Measurements from ENCODE around the gene DGCR2. TPM values are rescaled to one million over a fixed set of nuclear protein-coding genes. Genes with fewer than 3 reads are reported as not detected.
A peak's percentile ranks its signal among the peaks of the same experiment; 100 is the strongest.
"Not testable (repeated sequence)": the region's sequence is repeated elsewhere in the genome, so short reads cannot be mapped to it uniquely, and the experiment has no call there.

The DGCR2 gene
- total RNA-seq, 1 experiment from 2014 or later, result 29.3 TPM

DNA sequence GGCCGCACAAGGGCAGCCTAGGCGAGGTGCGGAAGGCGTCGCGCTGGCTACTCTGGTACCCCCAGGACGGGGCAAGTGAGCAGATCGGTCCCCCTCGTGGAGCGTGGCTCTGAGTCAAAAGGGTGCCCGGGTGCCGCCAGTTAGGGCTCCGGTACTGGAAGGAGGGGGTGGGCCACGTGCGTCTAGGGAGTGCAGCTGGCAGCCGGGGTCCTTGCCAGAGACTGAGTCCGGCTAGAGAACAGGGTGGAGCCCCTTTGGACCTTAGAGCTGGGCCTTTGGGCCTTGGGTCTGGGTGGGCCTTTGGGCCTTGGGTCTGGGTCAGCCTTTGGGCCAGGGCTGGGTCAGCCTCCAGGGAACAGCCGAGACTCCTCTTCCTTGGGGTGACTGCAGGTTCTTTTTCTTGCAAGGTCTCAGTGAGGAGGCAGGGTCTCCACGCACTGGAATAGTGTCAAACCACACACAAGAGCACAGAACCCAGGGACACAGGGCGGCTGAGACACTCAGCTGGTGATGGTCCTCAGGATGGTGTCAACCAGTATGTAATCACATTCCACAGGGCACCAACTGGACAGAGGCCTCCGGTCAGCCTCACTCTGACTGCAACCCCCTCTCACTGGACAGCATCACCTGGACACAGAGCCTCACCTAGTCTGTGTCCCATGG, 91.9 kb downstream of the DGCR2 start:
- not testable (repeated sequence) for DNase-seq; H3K36me3 ChIP-seq; H3K4me3 ChIP-seq; H3K9me3 ChIP-seq (replicated peaks); H3K27ac ChIP-seq; H3K27me3 ChIP-seq; H3K4me1 ChIP-seq

DNA sequence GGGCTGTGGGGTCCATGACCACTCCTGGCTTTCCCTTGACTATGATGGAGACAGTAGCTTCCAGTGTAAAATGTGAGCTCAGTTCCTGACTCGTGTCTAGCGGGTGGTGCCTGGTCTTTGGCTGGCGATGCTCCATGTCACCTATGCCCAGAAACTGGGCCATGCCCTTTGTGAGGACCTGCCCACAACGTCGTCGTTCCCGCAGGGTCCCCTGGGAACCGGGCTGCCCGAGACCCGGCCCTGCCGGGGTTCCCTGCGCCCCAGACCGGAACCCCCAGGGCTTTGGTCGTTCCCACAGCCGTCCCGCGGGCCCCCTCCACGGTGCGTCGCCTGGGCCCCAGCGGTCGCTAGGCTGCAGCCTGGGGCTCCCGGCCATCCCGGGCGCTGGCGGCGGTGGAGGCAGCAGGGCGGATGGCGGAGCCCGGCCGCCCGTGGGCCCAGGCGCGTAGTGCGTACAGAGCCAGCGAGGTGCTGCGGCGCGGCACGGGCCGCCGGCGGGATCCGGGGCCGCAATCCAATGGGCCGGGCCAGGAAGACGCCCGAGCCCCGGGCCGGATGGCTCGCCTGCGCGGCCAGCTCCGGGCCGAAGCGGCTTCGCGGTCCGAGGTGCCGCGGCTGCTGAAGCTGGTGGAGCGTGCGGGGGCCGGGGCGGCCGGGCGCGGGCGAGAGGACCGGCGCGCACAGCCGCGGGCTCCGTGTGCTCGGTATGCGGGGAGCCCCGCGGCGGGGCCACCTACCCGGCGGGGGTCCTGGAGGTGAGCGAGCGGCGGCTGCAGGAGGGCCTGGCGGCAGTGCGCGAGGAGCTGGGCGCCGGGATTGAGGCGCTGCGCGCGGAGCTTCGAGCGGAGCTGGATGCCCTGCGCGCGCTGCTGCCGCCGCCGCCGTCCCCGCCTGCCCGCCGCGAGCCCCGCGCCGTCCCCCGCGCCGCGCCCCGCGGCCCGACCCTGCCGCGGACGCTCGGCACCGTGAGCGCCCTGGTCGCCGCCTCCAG, 92.8 kb downstream of the DGCR2 start:
- H3K9me3 ChIP-seq (replicated peaks); H3K4me3 ChIP-seq; DNase-seq; H3K27ac ChIP-seq; H3K36me3 ChIP-seq; H3K4me1 ChIP-seq; H3K27me3 ChIP-seq: not testable (repeated sequence)

DNA sequence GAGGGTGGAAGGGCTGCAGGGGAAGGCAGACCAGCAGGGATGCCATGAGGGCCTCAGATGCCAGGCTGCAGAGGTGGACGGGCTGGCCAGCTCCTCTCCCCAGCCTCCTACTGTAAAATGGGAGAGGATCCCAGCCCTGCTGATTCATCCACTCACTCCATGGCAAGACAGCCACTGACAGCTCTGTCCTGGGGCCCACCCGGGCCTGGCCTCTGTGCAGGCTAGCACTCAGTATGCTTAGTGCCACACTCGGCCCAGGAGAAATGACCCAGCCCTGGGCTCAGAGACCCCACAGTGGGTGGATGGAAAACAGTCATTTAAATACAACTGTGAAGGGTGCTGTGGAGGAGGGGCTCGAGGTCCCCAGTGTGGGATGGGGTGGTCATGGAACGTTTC, 94.2 kb downstream of the DGCR2 start:
- not testable (repeated sequence) for H3K4me3 ChIP-seq; H3K36me3 ChIP-seq; H3K27me3 ChIP-seq; H3K9me3 ChIP-seq (replicated peaks); H3K27ac ChIP-seq; H3K4me1 ChIP-seq
- peak in 1 of 2 experiments; percentile 40 for DNase-seq

DNA sequence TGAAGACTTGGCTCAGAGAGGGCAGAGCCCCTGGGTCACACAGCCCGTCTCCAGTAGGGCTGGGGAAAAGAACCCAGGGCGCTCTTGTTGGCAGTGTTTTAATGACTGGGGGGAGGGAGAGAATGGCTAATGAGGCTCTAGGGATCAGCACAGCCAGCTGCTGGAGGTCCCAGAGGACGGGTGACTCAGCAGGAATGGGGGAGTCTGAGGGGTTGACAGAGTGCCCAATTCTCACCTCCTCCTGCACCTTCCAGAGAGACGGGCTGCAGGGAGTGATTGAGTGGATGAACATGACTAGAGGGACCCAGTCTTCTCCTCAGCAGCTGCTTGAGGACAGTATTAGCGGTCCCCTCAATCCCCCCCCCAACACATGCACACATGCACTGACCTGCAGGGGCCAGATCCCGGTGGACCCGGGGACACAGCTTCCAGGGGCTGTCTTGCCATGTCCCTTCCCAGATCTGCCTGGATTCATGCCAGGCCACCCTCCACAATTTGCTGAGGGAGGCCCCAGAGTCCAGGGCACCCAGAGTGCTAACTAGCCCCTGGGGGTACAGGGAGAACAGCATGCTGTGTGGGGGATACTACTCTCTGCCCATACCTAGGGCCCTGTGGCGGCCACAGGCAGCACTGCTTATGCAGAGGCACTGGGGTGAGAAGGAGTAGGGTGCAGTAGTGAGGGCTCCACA, 94.7 kb downstream of the DGCR2 start:
- H3K27me3 ChIP-seq; H3K36me3 ChIP-seq; H3K4me3 ChIP-seq; H3K4me1 ChIP-seq; H3K27ac ChIP-seq; DNase-seq; H3K9me3 ChIP-seq (replicated peaks): not testable (repeated sequence)

DNA sequence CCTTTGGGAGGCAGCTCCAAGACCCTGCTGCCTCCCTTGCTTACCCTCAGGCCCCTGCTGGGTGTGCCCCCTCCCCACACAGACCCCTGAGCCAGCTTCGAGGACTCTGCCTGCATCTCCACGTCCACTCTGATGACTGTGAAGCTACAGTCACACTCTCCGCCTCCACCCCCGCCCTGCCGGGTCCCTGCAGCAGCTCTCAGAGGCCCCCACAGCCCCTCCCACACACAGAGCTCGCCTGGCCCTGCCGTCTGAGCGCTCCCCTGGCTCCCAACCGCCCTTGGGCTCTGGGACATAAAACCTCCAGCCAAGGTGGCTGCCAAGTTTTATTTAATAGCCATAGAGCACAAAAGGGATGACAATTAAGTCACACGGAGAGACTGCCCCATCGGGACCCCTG, 96.1 kb downstream of the DGCR2 start:
- DNase-seq; H3K4me1 ChIP-seq; H3K4me3 ChIP-seq; H3K36me3 ChIP-seq; H3K27ac ChIP-seq; H3K9me3 ChIP-seq (replicated peaks); H3K27me3 ChIP-seq: not testable (repeated sequence)

DNA sequence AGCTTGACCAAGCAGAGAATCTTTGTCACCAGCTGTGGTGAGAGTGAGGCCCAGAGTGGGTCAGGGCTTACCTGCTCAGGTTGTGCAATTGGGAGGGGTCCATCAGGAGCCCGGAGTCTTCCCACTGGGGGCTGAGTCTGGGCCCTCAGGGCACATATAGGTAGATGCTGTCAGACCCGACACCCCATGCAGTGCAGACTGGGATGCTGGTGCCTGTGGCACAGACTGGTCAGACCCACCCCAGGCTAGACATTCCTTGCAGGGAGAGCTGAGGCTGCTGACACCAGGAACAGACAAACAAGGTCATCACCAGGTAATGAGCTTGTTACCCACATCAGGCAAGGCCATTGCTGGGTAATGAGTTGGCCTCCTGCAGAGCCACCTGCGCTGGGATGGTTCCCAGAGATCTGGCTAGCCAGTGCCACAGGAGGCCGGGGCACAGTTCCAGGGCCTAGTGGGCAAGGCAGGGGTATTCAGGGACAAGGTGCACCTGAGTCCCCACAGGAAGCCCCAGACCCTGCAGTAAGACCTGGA, 97.2 kb downstream of the DGCR2 start:
- not testable (repeated sequence) for H3K4me3 ChIP-seq; H3K36me3 ChIP-seq; H3K4me1 ChIP-seq; H3K27ac ChIP-seq; DNase-seq; H3K27me3 ChIP-seq; H3K9me3 ChIP-seq (replicated peaks)

DNA sequence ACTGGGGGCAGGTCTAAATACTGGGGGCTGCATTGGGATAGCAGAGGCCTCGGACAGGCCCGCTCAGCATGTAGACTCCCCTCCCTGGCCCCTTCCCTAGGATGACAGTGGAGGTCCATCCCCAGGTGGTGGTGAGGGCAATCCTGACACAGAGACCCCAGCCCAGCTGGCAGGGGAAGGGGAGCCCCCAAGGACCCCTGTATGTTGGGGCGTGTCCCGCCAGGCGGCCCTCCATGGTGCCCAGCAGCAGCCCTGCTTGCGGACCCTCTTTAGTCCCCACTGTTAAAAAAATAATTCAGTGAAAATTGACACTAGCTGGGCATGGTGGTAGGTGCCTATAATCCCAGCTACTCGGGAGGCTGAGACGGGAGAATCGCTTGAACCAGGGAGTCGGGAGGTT, 98.3 kb downstream of the DGCR2 start:
- H3K4me1 ChIP-seq; H3K4me3 ChIP-seq; H3K27me3 ChIP-seq; H3K27ac ChIP-seq; H3K9me3 ChIP-seq (replicated peaks); H3K36me3 ChIP-seq; DNase-seq: not testable (repeated sequence)

DNA sequence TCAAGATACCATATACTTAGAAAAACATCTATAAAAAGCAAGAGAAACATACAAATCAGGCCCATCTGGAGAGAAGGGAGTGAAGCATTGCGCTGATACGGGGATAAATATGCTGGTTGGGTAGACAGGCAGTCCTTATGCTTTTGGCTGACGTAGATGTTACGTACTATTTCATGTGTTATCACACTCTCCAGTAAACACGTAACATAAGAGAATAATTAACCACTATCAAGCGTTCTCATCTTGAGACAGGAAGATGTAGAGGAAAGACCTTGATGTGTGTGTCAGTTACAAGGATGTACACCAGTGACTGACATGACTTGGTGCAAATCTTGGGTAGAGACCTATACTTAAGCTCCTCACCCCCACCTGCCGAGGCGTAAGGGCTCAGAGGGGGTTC, 99.5 kb downstream of the DGCR2 start:
- H3K27ac ChIP-seq, result no peak overlapping the region
- H3K27me3 ChIP-seq, result peaks cover 3% of the 10 kb centered on the region; the same call in 1 of the 2 replicates
- no peak for DNase-seq
- no peaks in the 10 kb centered on the region for H3K4me1 ChIP-seq
- H3K4me3 ChIP-seq, result no peak overlapping the region
- no peaks in the 10 kb centered on the region for H3K36me3 ChIP-seq
- no peaks in the 10 kb centered on the region for H3K9me3 ChIP-seq (replicated peaks)

DNA sequence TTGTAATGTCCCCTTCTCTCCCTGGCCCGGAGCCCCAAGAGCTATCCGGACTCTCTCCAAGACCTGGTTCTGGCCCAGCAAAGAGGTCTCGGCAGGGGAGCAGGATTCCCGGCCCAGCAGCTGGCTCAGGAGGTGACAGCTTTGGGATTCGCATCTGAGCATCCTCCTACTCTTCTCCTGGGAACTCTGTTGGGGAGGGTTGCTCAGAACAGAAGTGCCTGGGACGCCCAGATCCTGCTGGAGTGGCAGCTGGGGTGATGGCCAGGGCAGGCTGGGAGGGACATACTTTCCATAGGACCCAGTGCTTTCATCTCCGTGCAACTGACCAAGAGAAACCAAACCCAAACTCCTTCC, 102.6 kb downstream of the DGCR2 start:
- Histone ChIP-seq H3K27me3 (peaks cover 3% of the 10 kb centered on the region; the same call in 1 of the 2 replicates), H3K9me3 (replicated peaks) (no peaks in the 10 kb centered on the region), H3K4me3 (no peak overlapping the region), H3K36me3 (no peaks in the 10 kb centered on the region), H3K4me1 (no peaks in the 10 kb centered on the region), H3K27ac (no peak overlapping the region)
- no peak for DNase-seq

DNA sequence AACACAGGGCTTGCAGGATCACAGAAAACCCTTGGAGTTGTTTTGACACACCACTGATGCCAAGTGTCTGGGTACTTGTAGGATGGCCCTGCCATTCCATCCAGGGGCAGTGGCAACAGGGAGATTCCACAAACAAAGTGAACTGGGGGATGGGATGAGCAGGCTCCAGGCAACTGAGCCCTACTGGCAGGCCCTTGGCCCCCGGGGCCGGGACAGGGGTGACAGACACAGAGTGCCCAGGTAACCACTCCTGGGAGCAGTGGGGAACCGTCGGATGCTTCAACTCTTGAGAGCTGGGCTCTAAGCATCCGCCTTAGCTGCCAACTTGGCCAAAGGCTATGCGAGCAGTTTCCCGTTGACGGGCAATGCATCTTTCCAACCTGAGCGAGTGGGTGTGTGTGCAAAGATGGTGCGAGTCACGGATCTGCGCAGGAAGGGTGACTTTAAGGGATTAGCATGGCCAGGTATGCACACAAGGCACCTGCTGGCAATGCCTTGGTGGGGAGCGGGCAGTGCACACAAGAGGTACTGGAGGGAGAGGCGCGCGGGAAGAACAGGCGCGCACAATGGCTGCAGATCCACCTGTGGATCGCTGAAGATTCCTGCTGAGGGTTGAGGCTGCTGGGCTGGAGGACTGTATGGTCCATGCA, 103.1 kb downstream of the DGCR2 start:
- Histone ChIP-seq H3K36me3 (no peaks in the 10 kb centered on the region), H3K4me3 (no peak overlapping the region), H3K27me3 (peaks cover 3% of the 10 kb centered on the region; the same call in 1 of the 2 replicates), H3K4me1 (no peaks in the 10 kb centered on the region), H3K27ac (no peak overlapping the region), H3K9me3 (replicated peaks) (no peaks in the 10 kb centered on the region)
- DNase-seq, result no peak

DNA sequence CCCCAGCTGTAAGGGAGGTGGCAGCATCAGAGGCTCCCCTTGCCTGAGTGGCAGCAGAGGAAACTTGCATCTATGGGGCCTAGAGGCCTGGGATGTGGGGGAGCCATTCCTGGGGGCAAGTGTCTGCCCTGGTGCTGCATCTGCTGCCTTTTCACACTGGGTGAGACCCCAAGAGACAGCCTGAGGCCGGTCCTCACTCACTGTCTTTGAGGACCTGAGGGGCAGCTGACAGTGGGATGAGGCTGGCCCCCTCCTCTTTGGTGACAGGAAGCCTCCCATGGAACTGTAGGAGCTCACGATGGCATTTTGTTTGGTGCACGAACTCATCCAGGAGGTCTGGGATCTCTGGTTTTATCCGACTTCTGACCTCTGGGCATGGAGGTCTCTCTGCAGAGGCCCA, 104.0 kb downstream of the DGCR2 start:
- no peaks in the 10 kb centered on the region for H3K36me3 ChIP-seq
- H3K4me3 ChIP-seq, result no peak overlapping the region
- H3K4me1 ChIP-seq, result no peaks in the 10 kb centered on the region
- H3K27me3 ChIP-seq, result peaks cover 3% of the 10 kb centered on the region; the same call in 1 of the 2 replicates
- no peaks in the 10 kb centered on the region for H3K9me3 ChIP-seq (replicated peaks)
- no peak for DNase-seq
- no peak overlapping the region for H3K27ac ChIP-seq

DNA sequence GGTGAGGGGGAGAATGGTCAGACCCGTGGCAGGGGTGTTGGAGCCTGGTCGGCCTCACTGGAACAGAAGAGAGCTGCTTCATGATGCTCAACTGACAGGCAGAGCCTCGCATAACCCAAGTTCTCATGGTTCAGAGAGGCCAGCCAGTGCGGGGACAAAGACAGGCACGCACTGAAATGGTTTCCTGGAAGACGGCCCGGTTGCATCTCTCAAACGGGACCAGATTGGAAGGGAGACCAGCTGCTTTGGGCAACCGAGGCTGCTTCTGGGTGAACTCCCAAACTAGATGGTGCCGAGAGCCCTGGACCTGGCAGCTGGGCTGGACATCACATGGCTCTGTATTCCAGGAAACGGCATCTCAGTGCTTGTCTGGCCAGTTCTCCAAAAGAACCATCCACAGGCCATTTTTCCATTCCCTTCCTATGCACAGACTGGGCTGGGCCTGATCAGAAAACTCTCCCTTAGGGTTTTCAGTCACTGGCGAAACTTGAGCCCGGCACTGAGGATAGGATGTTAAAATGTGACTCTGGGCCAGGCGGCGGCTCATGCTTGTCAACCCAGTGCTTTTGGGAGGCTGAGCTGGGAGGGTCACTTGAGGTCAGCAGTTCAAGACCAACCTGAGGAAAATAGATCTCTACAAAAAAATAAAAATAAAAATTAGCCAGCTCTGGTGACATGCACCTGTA, 106.0 kb downstream of the DGCR2 start:
- H3K9me3 ChIP-seq (replicated peaks), result no peaks in the 10 kb centered on the region
- H3K4me3 ChIP-seq, result no peak overlapping the region
- H3K36me3 ChIP-seq, result no peaks in the 10 kb centered on the region
- H3K27ac ChIP-seq, result no peak overlapping the region
- no peaks in the 10 kb centered on the region for H3K4me1 ChIP-seq
- DNase-seq, result no peak
- no peaks in the 10 kb centered on the region for H3K27me3 ChIP-seq

DNA sequence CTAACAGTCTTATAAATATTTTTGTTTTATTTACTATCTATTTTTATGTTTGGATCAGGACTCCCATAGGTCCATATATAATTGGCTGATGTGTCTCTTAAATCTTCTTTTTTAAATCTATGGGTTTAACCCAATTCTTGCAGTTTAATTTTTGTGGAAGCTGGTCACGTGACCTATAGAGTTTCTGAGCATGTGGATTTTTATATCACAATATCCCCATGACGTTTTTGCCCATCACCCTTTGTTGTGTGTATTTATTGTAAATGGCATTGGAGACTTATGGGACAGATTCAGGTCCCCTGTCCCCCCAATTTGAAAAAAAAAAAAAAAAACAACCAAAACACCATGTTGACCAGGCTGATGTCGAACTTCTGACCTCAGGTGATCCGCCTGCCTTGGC, 107.3 kb downstream of the DGCR2 start:
- Histone ChIP-seq H3K4me1 (no peaks in the 10 kb centered on the region), H3K9me3 (replicated peaks) (no peaks in the 10 kb centered on the region), H3K27me3 (no peaks in the 10 kb centered on the region), H3K36me3 (no peaks in the 10 kb centered on the region), H3K27ac (no peak overlapping the region), H3K4me3 (no peak overlapping the region)
- DNase-seq, result no peak

DNA sequence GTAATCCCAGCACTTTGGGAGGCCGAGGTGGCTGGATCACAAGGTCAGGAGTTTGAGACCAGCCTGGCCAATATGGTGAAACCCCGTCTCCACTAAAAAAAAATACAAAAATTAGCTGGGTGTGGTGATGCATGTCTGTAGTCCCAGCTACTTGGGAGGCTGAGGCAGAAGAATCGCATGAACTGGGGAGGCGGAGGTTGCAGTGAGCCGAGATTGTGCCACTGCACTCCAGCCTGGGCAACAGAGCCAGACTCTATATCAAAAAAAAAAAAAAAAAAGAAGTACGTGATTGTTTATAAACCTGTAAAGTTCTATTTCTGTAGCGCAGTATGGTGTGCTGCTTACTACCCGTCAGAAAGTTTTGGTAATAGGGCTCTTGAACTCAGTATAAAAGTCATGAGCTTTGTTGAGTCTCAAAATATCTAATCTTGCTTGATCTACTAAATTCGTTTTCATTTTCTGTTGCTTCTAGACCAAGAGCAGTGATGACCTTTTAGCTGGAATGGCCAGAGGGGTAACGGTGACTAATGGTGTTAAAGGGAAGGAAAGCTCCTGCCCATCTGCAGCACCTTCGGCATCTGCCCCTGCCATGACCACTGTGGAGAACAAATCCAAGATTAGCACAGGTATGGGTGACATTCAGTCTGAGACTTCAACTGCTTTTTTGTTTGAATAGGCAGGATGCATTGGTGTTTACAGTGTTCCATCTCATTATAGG, 108.2 kb downstream of the DGCR2 start:
- DNase-seq; H3K4me1 ChIP-seq; H3K27ac ChIP-seq; H3K9me3 ChIP-seq (replicated peaks); H3K36me3 ChIP-seq; H3K4me3 ChIP-seq; H3K27me3 ChIP-seq: not testable (repeated sequence)

Measured in SJCRH30 (cell line).